ENCODE data around the gene PTRHD1. TPM values are rescaled to one million over a fixed set of nuclear protein-coding genes. Genes with fewer than 3 reads are reported as not detected.

The PTRHD1 gene
- total and polyA plus RNA-seq, 11 donors: 12.6 to 37.1 (median 27.5) TPM

- TF ChIP-seq CTCF (IDR thresholded peaks at IDR 0.05): no peak
- TF ChIP-seq POLR2A (IDR thresholded peaks at IDR 0.05): no peak
- no peaks in the 10 kb centered on the region for H3K9me3 ChIP-seq
- 53 to 65% (median 58%) methylated on average over 9 of the region's 9 CpGs for WGBS, 4 donors
- peak; percentile 14 to 60 (median 34) for ATAC-seq
- no peak for DNase-seq
- no peaks in the 10 kb centered on the region for H3K27me3 ChIP-seq
- peaks cover 0 to 8% (median 0%) of the 10 kb centered on the region in 12 donors for H3K4me1 ChIP-seq
- intact Hi-C loops (cut with DNase I): no loop called here
- peaks cover 0 to 84% (median 32%) of the 10 kb centered on the region in 9 donors for H3K36me3 ChIP-seq
- H3K27ac ChIP-seq: peak overlapping the region in 1 of 12 donors; percentile 37
- H3K4me3 ChIP-seq: no peak overlapping the region
These were observed 25.6 kb upstream of the PTRHD1 start for GRCh38 chr2:24818721-24819167.

GRCh38 chr2:24816884-24817283 lies 23.7 kb upstream of the PTRHD1 start:
- TF ChIP-seq POLR2A (IDR thresholded peaks at IDR 0.05) (no peak), CTCF (IDR thresholded peaks at IDR 0.05) (no peak)
- Histone ChIP-seq H3K27ac (no peak overlapping the region), H3K27me3 (no peaks in the 10 kb centered on the region), H3K36me3 (peaks cover 0 to 69% (median 25%) of the 10 kb centered on the region in 9 donors), H3K4me3 (no peak overlapping the region), H3K9me3 (no peaks in the 10 kb centered on the region), H3K4me1 (peaks cover 0 to 8% (median 0%) of the 10 kb centered on the region in 12 donors)
- DNase-seq (no peak), ATAC-seq (peak in 1 of 4 donors; percentile 62)
- WGBS, 4 donors: 72 to 83% (median 79%) methylated on average over 4 of the region's 4 CpGs
- intact Hi-C loops (cut with DNase I): no loop called here

GRCh38 chr2:24816404-24816803 lies 23.2 kb upstream of the PTRHD1 start:
- Histone ChIP-seq H3K36me3 (peaks cover 0 to 65% (median 22%) of the 10 kb centered on the region in 9 donors), H3K9me3 (no peaks in the 10 kb centered on the region), H3K4me3 (no peak overlapping the region), H3K4me1 (peaks cover 0 to 8% (median 0%) of the 10 kb centered on the region in 12 donors), H3K27ac (no peak overlapping the region), H3K27me3 (no peaks in the 10 kb centered on the region)
- TF ChIP-seq CTCF (IDR thresholded peaks at IDR 0.05): no peak
- TF ChIP-seq POLR2A (IDR thresholded peaks at IDR 0.05): no peak
- intact Hi-C loops (cut with DNase I): no loop called here
- ATAC-seq (no peak), DNase-seq (no peak)
- 95 to 96% (median 95%) methylated on average over 6 of the region's 6 CpGs for WGBS, 4 donors

- ATAC-seq: no peak
- no peaks in the 10 kb centered on the region for H3K9me3 ChIP-seq
- H3K4me1 ChIP-seq: peaks cover 0 to 8% (median 0%) of the 10 kb centered on the region in 12 donors
- H3K27me3 ChIP-seq: no peaks in the 10 kb centered on the region
- no peak overlapping the region for H3K4me3 ChIP-seq
- H3K27ac ChIP-seq: no peak overlapping the region
- intact Hi-C loops (cut with DNase I): no loop called here
- 96 to 99% (median 98%) methylated on average over 4 of the region's 4 CpGs for WGBS, 4 donors
- H3K36me3 ChIP-seq: peaks cover 0 to 52% (median 14%) of the 10 kb centered on the region in 9 donors
- TF ChIP-seq POLR2A (IDR thresholded peaks at IDR 0.05) (no peak), CTCF (IDR thresholded peaks at IDR 0.05) (no peak)
- no peak for DNase-seq
These were observed 22.0 kb upstream of the PTRHD1 start for GRCh38 chr2:24815171-24815570.
